ENCODE results near the gene CD2.
A peak's percentile ranks its signal among the peaks of the same experiment; 100 is the strongest.

The CD2 gene

GRCh38 chr1:116754198-116754977, at the start of gene CD2:
Gene CD2, plus strand, starts transcription at chr1:116754430. Its CDS starts 63 bp downstream, at chr1:116754493.
- peak; percentile 69 for DNase-seq

GRCh38 chr1:116706123-116706522, 48.1 kb upstream of the CD2 start:
- no peak for DNase-seq

GRCh38 chr1:116706841-116707240, 47.4 kb upstream of the CD2 start:
- no peak for DNase-seq

GRCh38 chr1:116708255-116708900, 45.9 kb upstream of the CD2 start:
- DNase-seq = no peak

- no peak for DNase-seq
Observed at GRCh38 chr1:116709666-116710167, 44.5 kb upstream of the CD2 start.

- DNase-seq = no peak
Observed at GRCh38 chr1:116710420-116711262, 43.6 kb upstream of the CD2 start.

- no peak for DNase-seq
Observed at GRCh38 chr1:116711263-116711840, 42.9 kb upstream of the CD2 start.

- DNase-seq = no peak
Observed at GRCh38 chr1:116712510-116712909, 41.7 kb upstream of the CD2 start.

- DNase-seq = no peak
Observed at GRCh38 chr1:116713474-116713873, 40.8 kb upstream of the CD2 start.

- no peak for DNase-seq
Observed at GRCh38 chr1:116716391-116716790, 37.8 kb upstream of the CD2 start.

GRCh38 chr1:116717318-116717717, 36.9 kb upstream of the CD2 start:
- no peak for DNase-seq

GRCh38 chr1:116720364-116721038, 33.7 kb upstream of the CD2 start:
- DNase-seq = no peak

- no peak for DNase-seq
Observed at GRCh38 chr1:116721039-116721405, 33.2 kb upstream of the CD2 start.

- no peak for DNase-seq
Observed at GRCh38 chr1:116721451-116722007, 32.7 kb upstream of the CD2 start.

GRCh38 chr1:116722016-116722838, 32.0 kb upstream of the CD2 start:
- no peak for DNase-seq

GRCh38 chr1:116724765-116725375, 29.4 kb upstream of the CD2 start:
- DNase-seq = peak; percentile 83

GRCh38 chr1:116725798-116726197, 28.4 kb upstream of the CD2 start:
- no peak for DNase-seq

- no peak for DNase-seq
Observed at GRCh38 chr1:116726872-116727820, 27.1 kb upstream of the CD2 start.

- peak; percentile 22 for DNase-seq
Observed at GRCh38 chr1:116731439-116731838, 22.8 kb upstream of the CD2 start.

GRCh38 chr1:116732726-116733125, 21.5 kb upstream of the CD2 start:
- peak; percentile 22 for DNase-seq

Data from activated CD8-positive, alpha-beta memory T cell treated with anti-CD3 and anti-CD28 coated beads, Interleukin-2, amount 50 U/mL, for 48 hours (primary cell).